ENCODE data around the gene PCDHB10.
"Not testable (repeated sequence)": the region's sequence is repeated elsewhere in the genome, so short reads cannot be mapped to it uniquely, and the experiment has no call there.

The PCDHB10 gene

GRCh38 chr5:141192110-141192725, at the start of gene PCDHB10:
Gene PCDHB10, plus strand, starts transcription at chr5:141192353. Its CDS starts 200 bp downstream, at chr5:141192553.
- no peak for DNase-seq

GRCh38 chr5:141149812-141150211, 42.3 kb upstream of the PCDHB10 start, which contains the start of gene PCDHB6:
Gene PCDHB6, plus strand, starts transcription at chr5:141150057. Its CDS starts 201 bp downstream, at chr5:141150258.
- no peak for DNase-seq

GRCh38 chr5:141150224-141150992, 41.7 kb upstream of the PCDHB10 start:
- DNase-seq = no peak

- DNase-seq = no peak
Observed at GRCh38 chr5:141150993-141151325, 41.2 kb upstream of the PCDHB10 start.

GRCh38 chr5:141151632-141152031, 40.5 kb upstream of the PCDHB10 start:
- DNase-seq = not testable (repeated sequence)

GRCh38 chr5:141152096-141152495, 40.1 kb upstream of the PCDHB10 start:
- DNase-seq = not testable (repeated sequence)

GRCh38 chr5:141155540-141156374, 36.4 kb upstream of the PCDHB10 start:
- no peak for DNase-seq

GRCh38 chr5:141157356-141157755, 34.8 kb upstream of the PCDHB10 start:
- not testable (repeated sequence) for DNase-seq

- not testable (repeated sequence) for DNase-seq
Observed at GRCh38 chr5:141157901-141158300, 34.3 kb upstream of the PCDHB10 start.

- no peak for DNase-seq
Observed at GRCh38 chr5:141172381-141173204, 19.6 kb upstream of the PCDHB10 start, which contains the start of gene PCDHB7. Gene PCDHB7, plus strand, starts transcription at chr5:141172644. Its CDS starts 192 bp downstream, at chr5:141172836.

GRCh38 chr5:141174291-141175104, 17.7 kb upstream of the PCDHB10 start:
- not testable (repeated sequence) for DNase-seq

GRCh38 chr5:141175933-141176332, 16.2 kb upstream of the PCDHB10 start:
- no peak for DNase-seq

- DNase-seq = peak; percentile 39
Observed at GRCh38 chr5:141177577-141178191, 14.5 kb upstream of the PCDHB10 start, which contains the start of gene PCDHB8. Gene PCDHB8, plus strand, starts transcription at chr5:141177790. Its CDS starts 245 bp downstream, at chr5:141178035.

- DNase-seq = not testable (repeated sequence)
Observed at GRCh38 chr5:141179371-141179770, 12.8 kb upstream of the PCDHB10 start.

- DNase-seq = not testable (repeated sequence)
Observed at GRCh38 chr5:141179876-141180275, 12.3 kb upstream of the PCDHB10 start.

GRCh38 chr5:141180313-141180712, 11.8 kb upstream of the PCDHB10 start:
- DNase-seq = no peak

GRCh38 chr5:141182248-141182647, 9.9 kb upstream of the PCDHB10 start, which contains the start of gene PCDHB16:
Gene PCDHB16, plus strand, starts transcription at chr5:141182387. Its CDS starts 173 bp downstream, at chr5:141182560.
- DNase-seq = no peak

- not testable (repeated sequence) for DNase-seq
Observed at GRCh38 chr5:141184117-141184855, 7.9 kb upstream of the PCDHB10 start.

- DNase-seq = no peak
Observed at GRCh38 chr5:141186897-141187512, 5.1 kb upstream of the PCDHB10 start, which contains the start of gene PCDHB9. Gene PCDHB9, plus strand, starts transcription at chr5:141187161. Its CDS starts 158 bp downstream, at chr5:141187319.

Data from DMS79 treated with DMSO at 0.1 percent for 48 hours (cell line).